A673 (cell line): ENCODE data around the gene PELO.

Experiments used
- CTCF ChIP-seq: fragments of 300-800, 200-600 bp; sonication (generic); conservative IDR thresholded peaks from 2 replicates; pipeline ENCODE4 v1.5.1; 2017; ENCODE audit warnings: low read depth, mild to moderate bottlenecking, antibody characterized with exemption, low read length, moderate library complexity, mixed read lengths
- EZH2 ChIP-seq: fragments of 200-600 bp; sonication (generic); IDR thresholded peaks from 2 replicates; pipeline ENCODE4 v1.6.1; 2017; ENCODE audit warnings: borderline replicate concordance, low read depth, mild to moderate bottlenecking, mixed read lengths, antibody characterized with exemption, low read length; ENCODE audit not compliant: poor library complexity, severe bottlenecking

- no peak for TF ChIP-seq CTCF
- TF ChIP-seq EZH2, result no peak
Observed at GRCh38 chr5:52807037-52807436, 19.3 kb downstream of the PELO start.
